Loucy (cell line): Measurements from ENCODE around the gene ZNF74.

Source experiments
- CTCF ChIP-seq: fragments of 200-600 bp; sonication (generic); conservative IDR thresholded peaks from 2 replicates; pipeline ENCODE4 v1.5.1; 2014; ENCODE audit warnings: mild to moderate bottlenecking, antibody characterized with exemption, low read length
- EZH2phosphoT487 ChIP-seq: fragments of 200-600 bp; IDR thresholded peaks from 2 replicates; pipeline ENCODE4 v1.6.1; 2018; ENCODE audit warnings: antibody characterized with exemption, mild to moderate bottlenecking, moderate library complexity, borderline replicate concordance

- no peak for TF ChIP-seq CTCF
- TF ChIP-seq EZH2phosphoT487 = no peak
These were observed 40.4 kb downstream of the ZNF74 start for GRCh38 chr22:20434264-20434751.
